G401.6 (cell line): Measurements from ENCODE around the gene UGT2B28.
"Not testable (repeated sequence)": the region's sequence is repeated elsewhere in the genome, so short reads cannot be mapped to it uniquely, and the experiment has no call there.

ENCODE experiments used
- FAIRE-seq: peaks from 2 replicates; lab custom pipeline; 2012; peaks lifted over from hg19 to GRCh38; lab: Jason Lieb, UNC

Gene UGT2B28

GRCh38 chr4:69343558-69344420 is 63.5 kb downstream of the UGT2B28 start:
- FAIRE-seq, result not testable (repeated sequence)
